Inflammatory macrophage treated with lipopolysaccharide for 4 hours (primary cell): Measurements from ENCODE around the gene WDFY3.

Experiments
- DNase-seq: peaks from one replicate; pipeline ENCODE4 v3.0.0-alpha.2; 2020

The WDFY3 gene

DNA sequence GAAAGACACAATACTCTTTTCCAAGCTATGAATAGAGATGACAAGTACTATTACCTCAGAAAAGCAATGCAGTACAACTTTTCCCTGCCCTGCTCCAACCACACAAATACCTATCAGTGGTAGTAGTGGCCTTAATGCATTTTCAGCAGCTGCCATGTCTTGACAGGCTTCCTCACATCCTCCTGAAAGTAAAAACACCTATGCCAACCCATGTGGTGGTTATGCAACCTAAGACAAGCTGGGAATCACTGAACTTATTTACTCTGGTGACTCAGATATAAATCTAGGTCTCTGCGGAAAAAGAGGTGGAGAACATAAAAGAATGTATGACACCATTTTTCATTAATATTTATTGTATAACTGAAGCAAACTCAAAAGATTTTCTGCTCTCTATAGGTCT lies 14.5 kb downstream of the WDFY3 start:
- no peak for DNase-seq

DNA sequence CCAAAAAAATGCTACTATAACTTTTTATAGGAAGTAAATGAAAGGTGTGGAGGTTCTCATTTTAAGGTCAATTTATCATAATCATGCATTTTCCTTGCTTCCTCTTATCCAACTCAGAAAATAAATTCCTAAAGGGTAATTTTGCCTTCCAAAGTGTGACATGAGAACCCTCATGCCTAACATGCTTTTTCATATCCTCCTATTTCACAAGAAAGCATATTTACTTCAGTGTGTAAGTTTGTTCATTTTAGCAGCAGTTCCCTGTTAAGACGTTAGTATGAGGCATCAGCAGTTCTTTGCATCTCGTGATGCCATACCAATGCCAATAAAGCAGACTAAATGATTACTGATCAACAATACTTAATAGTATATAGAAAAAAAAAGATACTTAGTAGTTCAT lies 18.4 kb downstream of the WDFY3 start:
- DNase-seq = peak; percentile 58

DNA sequence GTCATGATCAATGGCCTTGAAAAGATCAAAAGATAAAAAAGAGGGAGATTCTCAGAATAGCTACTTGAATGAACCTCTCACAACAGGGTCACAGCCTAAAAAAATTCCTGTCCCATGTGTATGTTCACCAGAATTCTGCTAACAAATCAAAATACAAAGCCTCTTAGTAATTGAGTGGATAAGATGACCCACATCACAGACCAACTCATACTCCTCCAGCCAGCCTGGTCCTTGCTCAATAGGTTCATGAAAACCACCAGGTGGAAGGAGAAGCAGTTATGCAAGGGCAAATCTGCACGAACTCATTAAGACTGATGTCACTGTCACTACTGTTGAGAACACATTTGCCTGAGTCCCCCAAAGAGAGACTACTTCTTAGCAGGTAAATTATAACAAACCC lies 21.5 kb downstream of the WDFY3 start:
- DNase-seq = peak; percentile 7

- DNase-seq = no peak
These were observed 25.5 kb downstream of the WDFY3 start for GRCh38 chr4:84940960-84941359.

- DNase-seq = no peak
These were observed 27.4 kb downstream of the WDFY3 start for GRCh38 chr4:84939113-84939512.

DNA sequence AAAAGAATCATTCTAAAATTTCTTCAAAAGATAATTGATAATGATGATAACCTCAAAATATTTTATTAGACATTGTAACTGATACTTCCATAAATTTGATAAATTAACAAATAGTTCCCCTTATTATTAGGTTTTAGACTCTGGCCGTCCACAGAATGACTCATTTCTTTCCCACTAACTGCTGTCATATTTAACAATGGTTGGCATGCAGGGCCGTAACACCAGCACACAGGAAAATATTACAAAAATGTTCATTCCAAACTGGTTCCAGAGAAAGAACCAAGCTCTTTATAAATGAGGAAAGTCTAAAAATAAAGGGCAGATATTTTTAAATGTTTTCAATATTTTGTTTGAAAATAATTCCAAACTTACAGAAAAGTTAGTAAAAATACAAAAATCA lies 28.2 kb downstream of the WDFY3 start:
- DNase-seq = peak; percentile 16

GRCh38 chr4:84937381-84937977 lies 29.0 kb downstream of the WDFY3 start:
- DNase-seq = no peak

DNA sequence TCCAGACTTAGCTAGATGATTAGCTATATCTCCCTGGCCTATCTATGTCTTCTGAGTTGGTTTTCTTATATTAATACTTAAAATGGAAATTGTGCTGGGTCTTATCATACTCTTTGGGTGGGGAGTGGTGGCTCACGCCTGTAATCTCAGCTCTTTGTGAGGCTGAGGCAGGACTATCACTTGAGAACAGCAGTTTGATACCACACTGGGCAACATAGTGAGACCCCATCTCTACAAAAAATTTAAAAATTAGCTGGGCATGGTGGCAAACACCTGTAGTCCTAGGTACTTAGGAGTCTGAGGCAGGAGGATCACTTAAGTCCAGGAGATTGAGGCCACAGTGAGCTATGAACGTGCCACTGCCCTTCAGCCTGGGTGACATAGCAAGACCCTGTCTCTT lies 30.4 kb downstream of the WDFY3 start:
- DNase-seq = no peak

- peak; percentile 28 for DNase-seq
These were observed 34.0 kb downstream of the WDFY3 start for GRCh38 chr4:84932462-84932861.

DNA sequence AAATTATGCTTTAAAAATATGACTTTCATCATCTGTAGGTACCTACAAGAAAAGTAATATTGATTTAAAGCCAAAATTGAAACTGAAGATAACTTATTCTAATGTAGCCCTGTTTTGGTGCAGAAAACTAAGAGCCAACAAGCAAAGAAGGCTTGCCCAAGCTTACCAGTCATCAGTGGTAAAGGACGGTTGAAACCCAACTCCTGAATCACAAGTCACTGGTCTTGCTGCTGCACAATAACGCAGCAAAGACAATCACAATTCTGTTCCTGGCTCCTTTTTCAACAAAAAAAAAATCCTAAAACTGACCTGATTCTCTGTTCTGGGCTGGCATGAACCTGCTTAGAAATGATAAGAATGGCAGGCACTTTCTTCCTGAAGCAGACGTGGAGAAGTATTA lies 34.5 kb downstream of the WDFY3 start:
- no peak for DNase-seq

DNA sequence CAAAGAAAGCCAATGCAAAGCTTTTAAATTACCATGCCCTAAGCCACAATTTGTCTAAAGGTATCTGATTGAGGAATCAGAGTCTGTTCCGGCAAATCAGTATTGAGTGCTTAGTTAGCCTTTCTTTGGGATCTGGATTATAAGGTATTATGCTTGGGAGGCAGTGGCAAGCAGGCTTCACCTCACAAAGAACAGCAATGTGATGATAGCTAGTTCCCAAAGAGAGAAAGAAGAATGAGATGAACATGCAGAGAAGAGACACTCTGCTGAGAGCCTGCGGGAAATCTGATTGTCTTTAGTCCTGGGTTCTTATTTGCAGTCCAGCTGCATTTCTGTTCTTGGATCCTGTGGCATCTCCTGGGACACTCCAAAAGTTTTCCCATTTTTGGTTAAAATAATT lies 35.2 kb downstream of the WDFY3 start:
- DNase-seq = no peak

GRCh38 chr4:84928089-84928488 lies 38.4 kb downstream of the WDFY3 start:
- DNase-seq = no peak

DNA sequence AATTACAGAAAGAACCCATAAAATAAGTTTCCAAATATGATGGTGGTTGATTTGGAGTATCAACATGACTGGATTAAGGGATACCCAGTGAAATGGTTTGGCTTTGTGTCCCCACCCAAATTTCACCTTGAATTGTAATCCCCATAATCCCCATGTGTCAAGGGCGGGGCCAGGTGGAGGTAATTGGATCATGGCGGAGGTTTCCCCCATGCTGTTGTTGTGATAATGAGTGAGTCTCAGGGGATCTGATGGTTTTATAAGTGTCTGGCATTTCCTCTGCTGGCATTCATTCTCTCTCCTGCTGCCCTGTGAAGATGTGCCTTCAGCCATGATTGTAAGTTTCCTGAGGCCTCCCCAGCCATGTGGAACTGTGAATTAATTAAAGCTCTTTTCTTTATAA lies 39.1 kb downstream of the WDFY3 start:
- DNase-seq = no peak

DNA sequence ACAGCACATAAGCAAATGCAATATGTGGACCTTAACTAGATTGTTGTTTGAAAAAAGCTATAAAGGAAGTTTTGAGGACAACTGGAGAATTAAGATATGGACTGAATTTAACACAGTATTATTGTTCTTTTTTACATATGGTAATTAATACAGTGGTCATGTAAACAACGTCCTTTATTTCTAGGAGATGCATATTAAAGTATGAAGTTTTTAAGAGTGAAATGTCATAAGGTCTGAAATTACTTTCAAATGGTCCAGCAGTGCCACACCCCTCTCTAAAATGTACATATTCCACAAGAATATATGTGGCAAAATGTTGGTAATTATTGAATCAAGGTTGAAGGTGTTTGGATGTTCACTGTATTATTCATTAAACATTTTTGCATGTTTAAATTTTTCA lies 40.9 kb downstream of the WDFY3 start:
- no peak for DNase-seq

- no peak for DNase-seq
These were observed 42.1 kb downstream of the WDFY3 start for GRCh38 chr4:84924434-84924833.

DNA sequence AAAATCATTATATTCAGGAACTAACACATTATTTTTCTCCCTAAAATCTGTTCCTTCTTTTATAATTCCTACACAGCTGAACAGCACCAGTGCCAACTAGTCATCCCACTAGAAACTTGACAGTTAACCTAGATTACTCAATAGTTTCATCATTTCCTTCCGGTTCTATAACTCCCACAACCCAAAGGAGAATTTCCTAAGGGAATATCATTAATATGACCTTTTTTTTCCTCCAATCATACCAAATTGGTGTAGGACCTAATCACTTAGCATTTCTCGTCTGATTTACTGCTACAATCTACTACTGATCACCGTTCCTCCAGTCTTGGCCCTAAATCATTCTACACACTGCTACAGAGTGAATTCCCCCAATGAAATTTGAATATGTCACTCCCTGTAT lies 45.9 kb downstream of the WDFY3 start:
- DNase-seq = peak; percentile 42

- DNase-seq = no peak
These were observed 48.5 kb downstream of the WDFY3 start for GRCh38 chr4:84917869-84918600.

GRCh38 chr4:84917086-84917821 lies 49.2 kb downstream of the WDFY3 start:
- no peak for DNase-seq

GRCh38 chr4:84916227-84916626 lies 50.3 kb downstream of the WDFY3 start:
- DNase-seq = no peak

GRCh38 chr4:84915396-84915780 lies 51.1 kb downstream of the WDFY3 start:
- DNase-seq = no peak

DNA sequence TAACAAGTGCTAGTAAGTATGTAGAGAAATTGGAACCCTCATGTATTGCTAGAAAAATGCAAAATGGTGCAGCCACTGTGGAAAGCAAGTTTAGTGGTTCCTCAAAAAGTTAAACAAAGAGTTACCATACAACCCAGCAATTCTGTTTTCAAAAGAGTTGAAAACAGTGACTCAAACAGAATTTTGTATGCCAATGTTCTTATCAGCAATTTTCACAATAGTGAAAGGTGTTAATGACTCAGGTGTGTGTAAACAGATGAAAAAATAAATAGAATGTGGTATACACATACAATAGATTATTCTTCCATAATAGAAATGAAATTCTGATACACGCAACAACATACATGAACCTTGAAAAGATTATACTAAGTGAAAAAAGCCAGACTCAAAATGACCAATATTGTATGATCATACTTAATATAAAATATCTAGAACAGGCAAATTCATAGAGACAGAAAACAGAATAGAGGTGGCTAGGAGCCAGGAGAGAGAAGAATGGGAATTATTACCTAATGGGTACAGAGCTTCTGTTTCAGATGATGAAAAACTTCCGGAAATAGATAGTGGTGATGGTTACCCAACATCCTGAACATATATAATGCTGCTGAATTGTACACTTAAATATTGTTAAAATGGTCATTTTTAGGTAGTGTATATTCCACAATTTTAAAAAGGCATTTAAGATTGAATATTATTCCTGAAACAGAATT lies 51.6 kb downstream of the WDFY3 start:
- DNase-seq = peak; percentile 49

DNA sequence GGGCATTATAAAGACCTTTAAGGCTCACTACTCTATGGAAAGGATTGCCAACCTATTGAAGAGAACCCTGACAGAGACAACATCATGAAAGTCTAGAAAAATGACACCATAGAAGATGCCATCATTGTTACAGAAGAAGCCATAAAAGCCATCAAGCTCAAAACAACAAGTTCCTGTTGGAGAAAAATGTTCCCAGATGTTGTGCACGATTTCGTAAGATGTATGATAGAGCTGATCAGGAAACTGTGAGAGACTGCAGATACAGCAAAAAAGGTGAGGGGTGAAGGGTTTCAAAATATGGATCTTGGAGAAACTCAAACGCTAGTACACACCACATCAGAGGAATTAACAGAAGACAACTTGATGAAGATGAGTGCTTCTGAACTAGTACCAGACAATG lies 53.3 kb downstream of the WDFY3 start:
- no peak for DNase-seq

- no peak for DNase-seq
These were observed 53.7 kb downstream of the WDFY3 start for GRCh38 chr4:84912741-84913140.

DNA sequence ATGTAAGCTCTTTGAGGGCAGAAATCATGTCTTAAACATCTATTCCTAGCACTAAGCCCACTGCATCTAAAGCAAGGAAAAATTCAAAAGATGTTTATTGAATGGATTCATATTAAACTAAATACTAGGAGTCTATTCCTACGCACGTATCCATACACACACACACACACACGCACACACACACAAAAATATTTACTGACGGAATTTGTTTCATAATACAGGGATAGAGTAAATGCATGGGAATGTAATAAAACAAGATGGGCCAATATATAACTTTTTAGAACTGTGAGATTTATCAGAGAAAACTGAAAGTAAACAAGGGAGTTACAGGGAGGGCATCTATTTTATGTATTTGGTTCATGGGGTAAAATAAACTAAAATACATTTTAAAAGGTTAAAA lies 57.6 kb downstream of the WDFY3 start:
- no peak for DNase-seq
